ENCODE data around the gene TNS2.
"Not testable (repeated sequence)": the region's sequence is repeated elsewhere in the genome, so short reads cannot be mapped to it uniquely, and the experiment has no call there.

TNS2 gene

GRCh38 chr12:53096089-53096741 is 46.4 kb downstream of the TNS2 start:
- no peak for DNase-seq

DNA sequence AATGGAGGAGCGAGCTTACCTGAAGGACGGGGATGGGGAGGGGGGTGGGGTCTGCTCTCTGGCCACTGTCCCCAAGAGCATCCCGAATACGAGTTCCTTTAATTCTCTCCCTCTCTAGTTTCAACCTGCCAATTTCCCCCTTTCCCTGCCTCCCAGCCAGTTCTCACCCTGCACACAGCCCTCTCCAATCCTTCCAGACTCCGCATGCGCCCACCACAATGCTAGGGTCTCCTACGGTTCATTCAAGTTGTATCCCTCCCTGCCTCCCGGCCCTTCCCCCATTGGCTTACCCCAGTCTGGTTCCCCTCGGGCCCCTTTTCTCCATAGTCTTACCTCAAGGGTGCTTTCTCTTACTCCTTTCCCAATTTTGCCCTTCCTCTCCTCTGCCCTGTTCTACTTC is 46.9 kb downstream of the TNS2 start:
- DNase-seq, result no peak

DNA sequence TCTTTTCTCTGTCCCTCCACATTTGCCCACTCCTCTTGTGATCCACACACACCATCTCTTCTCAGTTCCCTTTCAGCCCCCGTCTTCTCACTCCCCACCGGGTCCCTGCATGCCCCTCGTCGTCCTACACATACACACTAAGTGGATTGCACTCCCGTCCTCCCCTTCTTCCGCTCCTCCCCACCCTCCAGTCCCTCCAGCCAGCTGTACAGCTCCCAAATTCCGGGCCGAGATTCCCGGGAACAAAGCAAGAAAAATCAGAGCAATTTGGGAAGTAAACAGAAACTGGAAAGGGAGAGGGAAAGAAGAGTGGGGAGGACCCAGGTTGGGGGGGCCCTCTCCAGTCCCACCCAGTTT is 47.3 kb downstream of the TNS2 start:
- DNase-seq, result no peak

DNA sequence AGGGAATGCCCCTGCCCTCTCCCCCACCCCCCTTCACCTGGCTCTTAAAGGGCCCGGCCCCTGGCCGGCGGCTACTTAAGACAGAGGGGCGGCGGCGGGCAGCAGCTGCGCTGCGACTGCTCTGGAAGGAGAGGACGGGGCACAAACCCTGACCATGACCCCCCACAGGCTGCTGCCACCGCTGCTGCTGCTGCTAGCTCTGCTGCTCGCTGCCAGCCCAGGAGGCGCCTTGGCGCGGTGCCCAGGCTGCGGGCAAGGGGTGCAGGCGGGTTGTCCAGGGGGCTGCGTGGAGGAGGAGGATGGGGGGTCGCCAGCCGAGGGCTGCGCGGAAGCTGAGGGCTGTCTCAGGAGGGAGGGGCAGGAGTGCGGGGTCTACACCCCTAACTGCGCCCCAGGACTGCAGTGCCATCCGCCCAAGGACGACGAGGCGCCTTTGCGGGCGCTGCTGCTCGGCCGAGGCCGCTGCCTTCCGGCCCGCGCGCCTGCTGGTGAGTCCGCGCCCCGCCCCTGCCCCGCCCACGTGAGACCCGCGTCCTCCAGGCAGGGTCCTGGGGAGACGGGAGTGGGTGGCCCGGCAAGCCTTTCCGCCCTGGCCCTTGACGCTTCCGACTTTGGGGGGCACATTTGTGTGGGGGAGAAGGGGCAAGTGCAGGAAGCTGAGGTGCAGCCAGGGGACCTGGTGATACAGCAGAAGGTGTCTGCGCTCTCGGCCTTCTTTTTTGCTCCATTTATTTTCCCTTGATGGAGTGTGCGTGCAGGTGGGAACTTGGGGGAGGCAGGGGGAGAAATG is 47.9 kb downstream of the TNS2 start, which contains the start of gene IGFBP6:
IGFBP6 (plus strand) TSS at position 104 of the 790 bp plus-strand sequence; CDS start at position 155, 51 bp downstream.
- peak; percentile 60 for DNase-seq

GRCh38 chr12:53098354-53098981 is 48.6 kb downstream of the TNS2 start:
- no peak for DNase-seq

- DNase-seq, result peak; percentile 46
Measured at GRCh38 chr12:53099071-53099882, 49.4 kb downstream of the TNS2 start.

- DNase-seq, result no peak
Measured at GRCh38 chr12:53100466-53101151, 50.7 kb downstream of the TNS2 start.

- DNase-seq, result no peak
Measured at GRCh38 chr12:53101266-53101665, 51.4 kb downstream of the TNS2 start.

GRCh38 chr12:53101931-53102781 is 52.3 kb downstream of the TNS2 start:
- DNase-seq, result no peak

DNA sequence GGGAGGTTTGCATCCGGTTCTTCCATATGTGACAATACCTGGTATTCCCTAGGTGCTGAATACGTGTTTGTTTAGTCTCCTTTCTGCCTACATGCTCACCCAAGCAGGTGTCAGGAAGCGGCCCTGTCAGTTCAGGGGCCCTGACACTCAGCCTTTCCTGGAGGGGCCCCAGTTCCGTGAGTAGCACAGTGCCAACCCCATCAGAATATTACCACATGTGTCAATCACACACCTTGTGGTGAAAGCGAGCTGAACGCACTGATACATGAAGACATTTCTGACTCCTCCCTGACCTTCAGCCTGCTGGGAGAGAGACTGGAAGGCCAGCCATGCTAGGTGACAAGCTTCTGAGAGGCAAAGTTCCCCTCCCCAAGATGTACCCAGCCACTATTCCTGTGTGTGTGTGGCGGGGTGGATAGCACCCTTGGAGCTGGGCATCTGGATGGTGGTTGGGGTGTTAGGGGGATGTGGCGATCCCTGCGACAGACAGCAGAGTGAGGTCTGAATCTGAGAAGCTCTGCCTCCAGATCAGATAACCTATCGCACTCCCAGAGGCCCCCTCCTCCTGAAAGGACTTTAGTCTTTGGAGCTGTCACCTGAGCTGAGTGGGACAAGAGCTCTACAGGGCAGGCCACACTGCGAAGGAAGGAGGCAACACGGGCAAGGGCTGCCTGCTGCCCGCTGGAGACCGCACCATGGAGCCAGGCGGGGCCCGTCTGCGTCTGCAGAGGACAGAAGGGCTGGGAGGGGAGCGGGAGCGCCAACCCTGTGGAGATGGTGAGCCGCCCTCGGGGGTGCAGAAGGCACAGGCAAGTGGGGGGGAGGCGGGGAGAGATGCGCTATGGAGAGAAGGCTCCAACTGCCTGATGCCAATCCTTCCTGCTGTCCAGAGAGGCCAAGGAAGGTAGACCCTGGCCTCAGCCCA is 53.3 kb downstream of the TNS2 start, which contains the start of gene SOAT2:
SOAT2 (plus strand) TSS at position 604 of the 925 bp plus-strand sequence; CDS start at position 696, 92 bp downstream.
- peak; percentile 41 for DNase-seq

GRCh38 chr12:53103860-53104305 is 54.0 kb downstream of the TNS2 start:
- no peak for DNase-seq

GRCh38 chr12:53105256-53105655 is 55.4 kb downstream of the TNS2 start:
- DNase-seq, result no peak

DNA sequence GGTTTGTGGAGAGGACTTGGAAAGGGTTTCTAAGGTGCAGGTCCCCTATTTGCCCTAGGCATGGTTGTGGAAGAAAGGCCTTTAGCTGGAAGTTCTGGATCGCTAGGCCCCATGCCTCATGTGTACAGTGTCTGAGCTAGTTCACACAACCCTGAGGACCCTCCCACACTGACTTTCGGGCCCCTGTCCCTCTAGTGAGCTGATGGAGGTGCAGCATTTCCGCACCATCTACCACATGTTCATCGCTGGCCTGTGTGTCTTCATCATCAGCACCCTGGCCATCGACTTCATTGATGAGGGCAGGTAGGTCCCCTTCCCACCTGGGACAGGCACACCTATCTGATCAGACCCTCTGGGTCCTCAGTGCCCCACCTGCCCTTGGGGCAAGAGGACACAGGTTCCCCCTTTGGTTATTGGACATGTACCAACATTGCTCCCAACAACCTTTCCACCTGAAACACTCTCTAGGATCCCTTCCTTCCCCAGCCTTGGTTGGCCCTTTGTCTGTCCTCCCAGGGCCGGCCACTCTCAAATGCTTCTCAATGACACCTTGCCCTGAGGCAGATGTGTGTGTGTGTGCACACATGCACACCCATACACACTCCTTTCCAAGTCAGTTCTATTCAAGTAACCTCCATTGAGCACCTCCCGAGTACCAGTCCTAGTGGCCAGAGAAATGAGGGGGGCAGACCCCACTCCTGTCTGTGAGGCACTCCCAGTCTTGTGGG is 56.0 kb downstream of the TNS2 start:
- DNase-seq, result no peak

DNA sequence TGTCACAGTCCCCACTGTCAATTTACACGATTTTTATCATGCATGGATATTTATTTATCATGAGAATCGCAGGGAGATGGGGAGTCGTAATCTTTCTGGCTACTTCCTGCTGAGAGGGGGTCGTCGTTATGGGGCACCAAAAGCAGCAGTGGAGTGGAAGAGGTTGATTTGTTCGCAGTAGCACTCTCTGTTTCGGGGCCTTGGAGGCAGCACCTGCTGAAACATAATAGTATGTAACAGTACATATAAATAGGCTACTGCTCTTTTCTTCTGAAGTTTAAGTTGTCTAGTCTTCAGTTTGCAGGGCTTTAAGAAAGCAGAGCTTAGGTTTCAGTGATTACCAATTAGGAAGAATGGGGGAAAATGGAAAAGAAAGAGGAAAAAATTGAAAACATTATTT is 57.3 kb downstream of the TNS2 start:
- DNase-seq, result no peak

DNA sequence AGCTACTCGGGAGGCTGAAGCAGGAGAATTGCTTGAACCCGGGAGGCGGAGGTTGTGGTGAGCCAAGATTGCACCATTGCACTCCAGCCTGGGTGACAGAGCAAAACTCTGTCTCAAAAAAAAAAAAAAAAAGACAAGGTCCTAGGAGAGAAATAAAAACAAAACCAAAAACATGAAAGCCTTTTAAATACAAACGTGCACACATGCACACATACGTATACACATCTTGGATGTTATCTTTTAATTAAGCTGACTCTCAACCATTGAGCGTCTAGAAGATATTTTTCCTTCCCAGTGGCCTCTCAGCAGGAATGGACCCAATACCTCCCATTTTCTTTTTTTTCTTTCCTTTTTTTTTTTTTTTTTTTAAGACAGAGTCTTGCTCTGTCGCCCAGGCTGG is 62.6 kb downstream of the TNS2 start:
- not testable (repeated sequence) for DNase-seq

GRCh38 chr12:53113136-53113705 is 63.4 kb downstream of the TNS2 start:
- DNase-seq, result no peak

GRCh38 chr12:53113951-53114350 is 64.1 kb downstream of the TNS2 start:
- no peak for DNase-seq

Measured in NCI-H510A (cell line).